Glomerular visceral epithelial cell (primary cell): Measurements from ENCODE around the gene FECH.
"Not testable (repeated sequence)": the region's sequence is repeated elsewhere in the genome, so short reads cannot be mapped to it uniquely, and the experiment has no call there.

Experiments
- DNase-seq: peaks from one replicate; pipeline ENCODE4 v3.0.0-alpha.2; 2016; ENCODE audit errors: extremely low spot score

Gene FECH, protein sequence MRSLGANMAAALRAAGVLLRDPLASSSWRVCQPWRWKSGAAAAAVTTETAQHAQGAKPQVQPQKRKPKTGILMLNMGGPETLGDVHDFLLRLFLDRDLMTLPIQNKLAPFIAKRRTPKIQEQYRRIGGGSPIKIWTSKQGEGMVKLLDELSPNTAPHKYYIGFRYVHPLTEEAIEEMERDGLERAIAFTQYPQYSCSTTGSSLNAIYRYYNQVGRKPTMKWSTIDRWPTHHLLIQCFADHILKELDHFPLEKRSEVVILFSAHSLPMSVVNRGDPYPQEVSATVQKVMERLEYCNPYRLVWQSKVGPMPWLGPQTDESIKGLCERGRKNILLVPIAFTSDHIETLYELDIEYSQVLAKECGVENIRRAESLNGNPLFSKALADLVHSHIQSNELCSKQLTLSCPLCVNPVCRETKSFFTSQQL

GRCh38 chr18:57586251-57587049 lies at the start of gene FECH:
TSS of gene FECH (minus strand) at chr18:57586702. CDS start at chr18:57586620, 82 bp downstream.
- peak; percentile 80 for DNase-seq

DNA sequence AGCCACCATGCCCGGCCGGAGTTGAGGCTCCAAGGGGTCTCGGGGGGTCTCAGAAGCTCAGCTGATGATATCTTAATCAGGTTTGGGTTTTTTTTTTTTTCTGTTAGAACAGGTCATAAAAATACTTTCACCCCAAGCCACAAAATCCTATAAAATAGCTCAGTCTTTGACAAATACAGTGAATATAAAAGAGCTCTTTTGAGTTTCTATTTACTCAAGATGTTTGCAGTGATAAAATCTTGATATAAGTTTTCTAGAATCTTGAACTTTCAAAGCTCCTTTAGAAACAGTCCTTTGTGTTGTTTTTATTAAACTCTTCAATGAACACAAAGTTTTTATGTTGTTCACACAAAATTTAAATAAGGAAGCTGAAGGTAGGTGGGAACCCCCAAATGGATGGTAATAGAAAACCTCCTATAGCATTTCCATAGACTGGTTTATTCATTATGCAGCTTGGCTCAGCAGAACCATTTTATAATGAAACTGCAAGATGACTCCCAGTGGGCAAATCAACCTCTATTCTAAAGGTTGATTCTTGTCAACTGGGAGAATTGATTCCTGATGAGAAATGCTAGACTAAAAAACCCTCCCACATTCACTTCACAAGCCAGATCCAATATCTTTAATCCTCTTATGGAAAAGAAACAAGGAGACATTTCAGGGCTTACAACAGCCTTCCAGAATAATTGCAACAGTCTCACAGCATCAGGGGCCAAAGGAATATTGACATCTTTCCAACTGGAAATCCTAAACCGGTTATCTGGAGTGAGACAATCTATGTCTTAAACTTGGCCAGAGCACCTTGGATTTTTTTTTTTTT lies 48.7 kb upstream of the FECH start:
- no peak for DNase-seq

GRCh38 chr18:57631697-57632096 lies 45.2 kb upstream of the FECH start:
- no peak for DNase-seq

- peak; percentile 48 for DNase-seq
Measured at GRCh38 chr18:57630754-57631595, 44.5 kb upstream of the FECH start.

DNA sequence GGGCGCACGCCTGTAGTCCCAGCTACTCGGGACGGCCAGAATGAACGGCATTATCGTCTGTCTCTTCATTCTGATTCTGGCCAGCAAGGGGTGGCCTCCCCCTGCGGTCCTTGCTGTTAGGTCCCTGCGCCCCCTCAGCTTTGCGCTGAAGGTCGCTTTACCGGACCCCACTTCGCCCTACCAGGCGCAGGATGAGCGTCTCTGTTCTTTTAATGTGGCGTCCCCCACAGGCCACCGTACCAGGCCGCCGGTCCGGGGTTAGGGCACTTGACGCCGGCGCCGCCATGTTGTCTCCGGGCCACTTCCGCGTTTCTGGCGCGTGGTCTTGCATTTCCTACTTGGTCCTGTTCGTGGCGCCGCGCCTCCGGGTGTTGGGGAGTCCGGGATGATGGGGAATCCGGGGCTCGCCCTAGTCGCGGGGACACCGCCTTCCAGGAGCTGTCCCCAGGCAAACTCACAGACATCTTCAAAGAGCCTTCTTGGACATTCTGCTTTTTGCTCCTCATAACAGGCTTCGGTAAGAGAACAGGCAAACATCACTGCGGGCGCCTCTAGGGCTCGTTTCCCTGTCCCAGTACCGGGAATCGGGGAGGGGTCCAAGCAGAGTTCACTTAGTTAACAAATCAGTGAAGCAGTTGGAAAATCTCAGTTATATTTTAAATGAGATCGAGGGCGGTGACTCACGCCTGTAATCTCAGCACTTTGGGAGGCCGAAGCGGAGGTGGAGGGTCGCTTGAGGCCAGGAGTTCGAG lies 43.7 kb upstream of the FECH start:
- DNase-seq = peak; percentile 93

GRCh38 chr18:57629422-57629821 lies 42.9 kb upstream of the FECH start:
- no peak for DNase-seq

GRCh38 chr18:57627488-57627887 lies 41.0 kb upstream of the FECH start:
- peak; percentile 79 for DNase-seq

- peak; percentile 50 for DNase-seq
Measured at GRCh38 chr18:57624988-57625387, 38.5 kb upstream of the FECH start.

DNA sequence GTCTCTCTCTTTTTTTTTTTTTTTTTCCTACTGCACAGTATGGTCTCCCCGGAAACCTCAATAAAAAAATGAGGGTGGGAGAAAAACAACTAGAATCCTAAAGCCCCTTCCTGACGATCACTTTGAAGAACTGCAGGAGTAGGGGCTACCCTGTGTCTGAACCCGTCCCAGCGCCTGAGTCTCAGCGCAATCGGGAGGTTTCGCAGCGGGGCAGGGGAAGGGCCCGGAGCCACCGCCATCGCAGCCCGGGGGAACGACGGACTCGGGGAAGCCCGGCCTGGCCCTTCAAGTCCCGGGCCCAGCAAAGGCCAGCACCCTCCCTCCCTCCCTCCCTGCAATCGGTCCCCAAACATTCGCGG lies 34.7 kb upstream of the FECH start:
- DNase-seq = peak; percentile 22

- DNase-seq = peak; percentile 47
Measured at GRCh38 chr18:57619876-57620275, 33.4 kb upstream of the FECH start.

- no peak for DNase-seq
Measured at GRCh38 chr18:57618910-57619309, 32.4 kb upstream of the FECH start.

DNA sequence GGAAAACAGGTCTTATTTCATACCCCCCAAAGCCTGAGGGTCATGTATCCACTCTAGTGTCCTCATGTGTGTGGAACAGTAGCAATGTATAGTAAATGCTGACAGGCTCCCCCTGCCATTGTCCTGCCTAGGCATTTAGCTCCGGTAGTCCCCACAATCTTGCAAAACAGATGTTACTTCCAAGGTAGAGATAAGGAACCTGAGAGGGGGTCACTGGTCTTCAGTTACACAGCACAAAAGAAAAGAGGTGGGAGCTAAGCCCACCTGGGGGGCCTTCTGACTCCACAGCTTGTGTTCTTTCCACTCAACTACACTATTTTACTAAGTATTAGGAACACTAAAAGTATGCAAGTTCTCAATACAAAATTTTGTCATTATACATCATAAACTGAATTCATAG lies 17.4 kb upstream of the FECH start:
- no peak for DNase-seq

DNA sequence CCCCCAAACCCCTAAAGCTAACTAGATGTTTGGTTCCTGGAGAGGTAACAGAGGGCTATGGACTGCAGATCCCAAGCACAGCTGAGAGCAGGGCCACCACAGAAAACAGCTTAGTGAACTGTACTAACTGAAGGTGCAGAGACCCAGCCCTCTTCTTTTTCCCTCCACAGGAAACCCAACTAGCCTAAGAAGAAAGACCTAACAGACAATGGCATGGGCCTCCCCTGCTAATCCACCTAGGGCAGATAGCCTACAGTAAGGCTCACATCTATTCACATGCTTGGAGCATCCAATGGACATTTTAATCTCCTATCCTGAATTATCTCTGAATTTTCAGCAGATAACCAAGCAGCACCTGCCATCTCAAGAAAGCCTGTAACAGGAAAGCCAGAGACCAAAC lies 8.8 kb upstream of the FECH start:
- no peak for DNase-seq

- DNase-seq = not testable (repeated sequence)
Measured at GRCh38 chr18:57592716-57593115, 6.2 kb upstream of the FECH start.

- no peak for DNase-seq
Measured at GRCh38 chr18:57589161-57589560, 2.7 kb upstream of the FECH start.

- no peak for DNase-seq
Measured at GRCh38 chr18:57587098-57587661, 678 bp upstream of the FECH start.

GRCh38 chr18:57585855-57586250 lies 649 bp downstream of the FECH start:
- peak; percentile 11 for DNase-seq

GRCh38 chr18:57585421-57585820 lies 1.1 kb downstream of the FECH start:
- peak; percentile 13 for DNase-seq

DNA sequence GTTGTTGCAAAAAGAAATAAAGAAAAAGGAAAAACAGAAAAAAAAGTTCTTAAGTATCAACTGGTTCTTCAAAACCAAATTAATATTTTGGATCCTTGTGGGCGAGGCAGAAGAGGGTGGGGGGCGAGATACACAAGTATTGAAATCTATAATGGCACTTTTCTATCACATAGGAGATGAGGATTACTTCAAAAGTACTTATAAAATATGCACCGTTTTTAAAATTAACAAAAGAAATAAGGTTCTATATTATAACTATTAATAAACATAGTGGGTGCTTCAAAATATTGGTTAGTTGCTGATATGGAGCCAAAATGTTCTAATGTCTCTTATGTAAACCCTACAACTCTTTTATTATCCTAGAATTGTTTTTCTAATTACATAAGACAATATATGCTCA lies 2.1 kb downstream of the FECH start:
- DNase-seq = no peak

GRCh38 chr18:57583297-57583835 lies 3.1 kb downstream of the FECH start:
- DNase-seq = no peak
